ENCODE measurements around the gene DNAH8. TPM values are rescaled to one million over a fixed set of nuclear protein-coding genes. Genes with fewer than 3 reads are reported as not detected.

Gene DNAH8
- total RNA-seq, 1 experiment from 2014 or later, result not detected

GRCh38 chr6:38897507-38897906, 182.4 kb downstream of the DNAH8 start:
- Histone ChIP-seq H3K79me2 (ENCODE audit: low read length) (no peaks in the 10 kb centered on the region), H3K9me3 (ENCODE audit: low read length) (no peaks in the 10 kb centered on the region), H3K9ac (ENCODE audit: low read length) (no peak overlapping the region), H3K4me1 (ENCODE audit: low read length) (no peaks in the 10 kb centered on the region), H3K27me3 (ENCODE audit: low read length) (no peaks in the 10 kb centered on the region), H2AFZ (ENCODE audit: low read length) (no peak overlapping the region), H3K36me3 (ENCODE audit: insufficient read depth, low read length) (no peaks in the 10 kb centered on the region), H3K4me2 (ENCODE audit: low read depth, low read length, poor library complexity, severe bottlenecking) (no peak overlapping the region), H3K9me2 (replicated peaks; ENCODE audit: insufficient read depth, low read length) (no peaks in the 10 kb centered on the region), H3K27ac (ENCODE audit: low read length) (no peak overlapping the region), H3K4me3 (ENCODE audit: low read length) (no peak overlapping the region), H4K20me1 (ENCODE audit: insufficient read depth, low read depth, low read length) (no peaks in the 10 kb centered on the region)
- DNase-seq, result no peak

GRCh38 chr6:38901802-38902522, 186.9 kb downstream of the DNAH8 start:
- Histone ChIP-seq H3K4me1 (ENCODE audit: low read length) (no peaks in the 10 kb centered on the region), H3K9ac (ENCODE audit: low read length) (no peak overlapping the region), H3K4me2 (ENCODE audit: low read depth, low read length, poor library complexity, severe bottlenecking) (no peak overlapping the region), H3K9me3 (ENCODE audit: low read length) (no peaks in the 10 kb centered on the region), H3K4me3 (ENCODE audit: low read length) (no peak overlapping the region), H3K36me3 (ENCODE audit: insufficient read depth, low read length) (no peaks in the 10 kb centered on the region), H3K9me2 (replicated peaks; ENCODE audit: insufficient read depth, low read length) (no peaks in the 10 kb centered on the region), H3K79me2 (ENCODE audit: low read length) (no peaks in the 10 kb centered on the region), H4K20me1 (ENCODE audit: insufficient read depth, low read depth, low read length) (no peaks in the 10 kb centered on the region), H3K27ac (ENCODE audit: low read length) (no peak overlapping the region), H2AFZ (ENCODE audit: low read length) (no peak overlapping the region), H3K27me3 (ENCODE audit: low read length) (no peaks in the 10 kb centered on the region)
- no peak for DNase-seq

DNA sequence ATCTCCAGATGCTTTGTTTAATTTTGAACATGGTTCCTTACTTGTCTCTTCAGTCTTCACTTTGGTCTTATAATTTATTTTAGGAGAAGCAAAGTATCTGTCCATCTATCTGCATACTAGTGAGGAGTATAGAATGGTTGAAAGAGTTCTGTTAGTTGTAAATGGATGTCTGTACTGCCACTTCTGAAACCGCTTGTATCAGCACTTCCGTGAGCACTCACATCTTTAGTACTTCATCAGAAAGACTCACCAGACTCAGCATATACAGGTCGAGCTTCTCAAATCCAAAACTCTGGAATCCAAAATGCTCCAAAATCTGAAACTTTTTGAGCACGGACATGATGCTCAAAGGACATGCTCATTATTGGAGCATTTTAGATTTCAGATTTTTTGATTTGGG, 191.5 kb downstream of the DNAH8 start:
- H3K4me3 ChIP-seq (ENCODE audit: low read length), result no peak overlapping the region
- no peaks in the 10 kb centered on the region for H3K4me1 ChIP-seq (ENCODE audit: low read length)
- H3K9me2 ChIP-seq (replicated peaks; ENCODE audit: insufficient read depth, low read length), result no peaks in the 10 kb centered on the region
- H3K36me3 ChIP-seq (ENCODE audit: insufficient read depth, low read length), result no peaks in the 10 kb centered on the region
- no peak for DNase-seq
- H2AFZ ChIP-seq (ENCODE audit: low read length), result no peak overlapping the region
- H3K9ac ChIP-seq (ENCODE audit: low read length), result no peak overlapping the region
- no peaks in the 10 kb centered on the region for H4K20me1 ChIP-seq (ENCODE audit: insufficient read depth, low read depth, low read length)
- no peak overlapping the region for H3K27ac ChIP-seq (ENCODE audit: low read length)
- no peak overlapping the region for H3K4me2 ChIP-seq (ENCODE audit: low read depth, low read length, poor library complexity, severe bottlenecking)
- no peaks in the 10 kb centered on the region for H3K79me2 ChIP-seq (ENCODE audit: low read length)
- no peaks in the 10 kb centered on the region for H3K9me3 ChIP-seq (ENCODE audit: low read length)
- no peaks in the 10 kb centered on the region for H3K27me3 ChIP-seq (ENCODE audit: low read length)

DNA sequence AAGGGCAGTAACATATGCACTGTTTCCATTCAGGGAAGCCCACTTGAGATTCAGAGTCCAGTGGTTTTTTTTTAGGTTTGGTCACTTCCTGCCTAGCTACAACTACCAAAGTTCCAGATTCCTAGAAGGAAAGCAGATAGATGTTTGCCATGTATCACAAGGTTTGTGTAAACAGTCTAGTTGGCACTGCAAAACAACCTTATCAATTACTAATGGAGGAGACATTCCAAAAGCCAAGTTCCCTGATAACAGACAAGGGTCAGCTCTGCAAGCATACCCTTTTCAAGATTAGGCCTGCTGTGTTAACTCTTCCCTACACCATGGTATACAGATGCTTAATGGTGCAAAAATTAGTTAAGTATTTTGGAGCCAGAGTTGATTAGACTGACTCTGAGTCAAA, 192.2 kb downstream of the DNAH8 start:
- Histone ChIP-seq H2AFZ (ENCODE audit: low read length) (no peak overlapping the region), H3K4me1 (ENCODE audit: low read length) (no peaks in the 10 kb centered on the region), H3K9ac (ENCODE audit: low read length) (no peak overlapping the region), H3K4me2 (ENCODE audit: low read depth, low read length, poor library complexity, severe bottlenecking) (no peak overlapping the region), H3K79me2 (ENCODE audit: low read length) (no peaks in the 10 kb centered on the region), H3K36me3 (ENCODE audit: insufficient read depth, low read length) (no peaks in the 10 kb centered on the region), H3K9me3 (ENCODE audit: low read length) (no peaks in the 10 kb centered on the region), H3K27ac (ENCODE audit: low read length) (no peak overlapping the region), H3K4me3 (ENCODE audit: low read length) (no peak overlapping the region), H3K9me2 (replicated peaks; ENCODE audit: insufficient read depth, low read length) (no peaks in the 10 kb centered on the region), H4K20me1 (ENCODE audit: insufficient read depth, low read depth, low read length) (no peaks in the 10 kb centered on the region), H3K27me3 (ENCODE audit: low read length) (no peaks in the 10 kb centered on the region)
- no peak for DNase-seq

DNA sequence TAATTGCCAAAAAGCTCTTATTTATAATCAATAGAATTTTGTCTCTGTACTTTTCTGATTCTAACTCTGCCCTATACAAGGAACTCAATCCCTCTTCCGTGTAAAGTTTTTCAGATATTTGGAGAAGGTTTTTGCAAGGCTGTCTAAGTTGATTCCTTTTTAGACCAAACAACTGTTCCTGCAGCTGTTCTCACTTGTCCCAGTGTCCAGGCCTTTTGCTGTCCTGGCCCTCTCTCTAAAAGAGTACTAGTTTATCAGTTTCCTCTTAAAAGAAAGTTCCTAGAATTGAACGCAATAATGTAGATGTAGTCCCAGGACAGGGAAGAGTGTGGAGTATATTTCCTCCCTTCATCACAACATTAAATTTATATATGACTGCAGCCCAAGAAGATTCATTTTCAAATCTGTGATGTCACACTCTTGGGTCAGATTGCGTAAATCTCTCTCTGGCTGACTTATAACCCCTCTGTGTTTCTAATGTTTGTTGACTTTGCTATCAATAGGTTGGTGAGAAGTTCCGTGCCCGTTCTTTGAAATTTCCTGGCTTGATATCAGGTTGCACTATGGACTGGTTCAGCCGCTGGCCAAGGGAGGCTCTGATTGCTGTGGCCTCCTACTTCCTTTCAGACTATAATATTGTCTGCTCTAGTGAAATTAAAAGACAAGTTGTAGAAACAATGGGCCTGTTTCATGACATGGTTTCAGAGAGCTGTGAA, 194.1 kb downstream of the DNAH8 start:
- Histone ChIP-seq H3K9ac (ENCODE audit: low read length) (no peak overlapping the region), H3K27ac (ENCODE audit: low read length) (no peak overlapping the region), H3K79me2 (ENCODE audit: low read length) (no peaks in the 10 kb centered on the region), H3K36me3 (ENCODE audit: insufficient read depth, low read length) (no peaks in the 10 kb centered on the region), H3K27me3 (ENCODE audit: low read length) (no peaks in the 10 kb centered on the region), H3K4me1 (ENCODE audit: low read length) (no peaks in the 10 kb centered on the region), H3K9me3 (ENCODE audit: low read length) (no peaks in the 10 kb centered on the region), H3K9me2 (replicated peaks; ENCODE audit: insufficient read depth, low read length) (no peaks in the 10 kb centered on the region), H3K4me3 (ENCODE audit: low read length) (no peak overlapping the region), H2AFZ (ENCODE audit: low read length) (no peak overlapping the region), H4K20me1 (ENCODE audit: insufficient read depth, low read depth, low read length) (no peaks in the 10 kb centered on the region), H3K4me2 (ENCODE audit: low read depth, low read length, poor library complexity, severe bottlenecking) (no peak overlapping the region)
- DNase-seq, result no peak

DNA sequence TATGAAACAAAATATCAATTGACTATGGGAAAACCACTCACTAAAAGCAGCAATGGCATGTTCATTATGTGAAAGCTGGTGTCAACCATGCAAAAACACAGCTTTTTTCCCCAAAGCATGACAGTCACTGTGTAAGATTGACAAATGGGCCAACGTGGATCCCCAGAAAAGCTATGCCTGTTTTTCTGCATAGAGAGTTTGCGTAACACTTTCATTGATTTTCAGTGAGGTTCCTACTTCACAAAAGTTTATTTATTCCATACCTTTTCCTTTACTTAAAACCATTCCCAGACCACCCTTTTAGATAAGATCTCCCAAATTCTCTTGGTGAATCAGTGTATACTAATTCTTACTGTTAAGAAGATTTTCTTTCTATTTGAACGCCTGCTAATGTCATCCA, 195.1 kb downstream of the DNAH8 start:
- no peaks in the 10 kb centered on the region for H3K9me2 ChIP-seq (replicated peaks; ENCODE audit: insufficient read depth, low read length)
- no peak overlapping the region for H3K4me2 ChIP-seq (ENCODE audit: low read depth, low read length, poor library complexity, severe bottlenecking)
- no peaks in the 10 kb centered on the region for H3K4me1 ChIP-seq (ENCODE audit: low read length)
- no peaks in the 10 kb centered on the region for H3K27me3 ChIP-seq (ENCODE audit: low read length)
- no peaks in the 10 kb centered on the region for H4K20me1 ChIP-seq (ENCODE audit: insufficient read depth, low read depth, low read length)
- H3K9me3 ChIP-seq (ENCODE audit: low read length), result no peaks in the 10 kb centered on the region
- DNase-seq, result no peak
- no peaks in the 10 kb centered on the region for H3K79me2 ChIP-seq (ENCODE audit: low read length)
- H2AFZ ChIP-seq (ENCODE audit: low read length), result no peak overlapping the region
- H3K27ac ChIP-seq (ENCODE audit: low read length), result no peak overlapping the region
- no peaks in the 10 kb centered on the region for H3K36me3 ChIP-seq (ENCODE audit: insufficient read depth, low read length)
- H3K9ac ChIP-seq (ENCODE audit: low read length), result no peak overlapping the region
- no peak overlapping the region for H3K4me3 ChIP-seq (ENCODE audit: low read length)

- no peak for DNase-seq
Measured at GRCh38 chr6:38912378-38912777, 197.3 kb downstream of the DNAH8 start.

DNA sequence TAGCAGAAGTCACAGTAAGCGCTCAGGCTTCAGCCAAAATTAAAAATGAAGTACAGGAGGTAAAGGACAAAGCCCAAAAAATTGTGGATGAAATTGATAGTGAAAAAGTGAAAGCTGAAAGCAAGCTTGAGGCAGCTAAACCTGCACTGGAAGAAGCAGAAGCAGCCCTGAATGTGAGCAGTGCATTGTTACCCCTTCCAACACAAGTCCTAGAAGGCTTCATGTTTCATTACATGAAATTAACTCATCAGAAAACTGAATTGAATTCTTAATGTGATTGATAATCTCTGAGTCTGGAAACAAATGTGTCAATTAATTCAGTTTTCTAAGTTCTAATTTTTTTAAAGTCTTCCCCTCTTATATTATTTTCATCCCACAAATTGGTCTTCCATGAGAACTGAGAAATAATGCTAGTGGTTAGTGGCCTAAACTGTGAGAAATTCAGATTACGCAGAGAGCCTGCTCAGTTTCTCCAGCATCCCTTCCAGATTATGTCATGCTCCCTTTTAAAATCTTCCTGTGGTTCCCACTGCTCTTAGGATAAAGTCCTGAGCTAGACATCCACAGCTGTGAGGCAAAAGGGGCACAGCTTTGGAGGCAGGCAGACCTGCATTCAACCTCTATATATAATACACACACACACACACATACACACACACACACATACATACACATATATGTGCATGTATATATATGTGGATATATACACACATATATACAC, 200.3 kb downstream of the DNAH8 start:
- Histone ChIP-seq H4K20me1 (ENCODE audit: insufficient read depth, low read depth, low read length) (no peaks in the 10 kb centered on the region), H3K79me2 (ENCODE audit: low read length) (no peaks in the 10 kb centered on the region), H2AFZ (ENCODE audit: low read length) (no peak overlapping the region), H3K4me3 (ENCODE audit: low read length) (no peak overlapping the region), H3K27me3 (ENCODE audit: low read length) (no peaks in the 10 kb centered on the region), H3K36me3 (ENCODE audit: insufficient read depth, low read length) (no peaks in the 10 kb centered on the region), H3K4me1 (ENCODE audit: low read length) (no peaks in the 10 kb centered on the region), H3K27ac (ENCODE audit: low read length) (no peak overlapping the region), H3K9ac (ENCODE audit: low read length) (no peak overlapping the region), H3K9me2 (replicated peaks; ENCODE audit: insufficient read depth, low read length) (no peaks in the 10 kb centered on the region), H3K4me2 (ENCODE audit: low read depth, low read length, poor library complexity, severe bottlenecking) (no peak overlapping the region), H3K9me3 (ENCODE audit: low read length) (no peaks in the 10 kb centered on the region)
- DNase-seq, result no peak

More at GRCh38 chr6:38912378-38912777, 197.3 kb downstream of the DNAH8 start:
- H3K4me3 ChIP-seq (ENCODE audit: low read length), result no peak overlapping the region
- H3K27ac ChIP-seq (ENCODE audit: low read length), result no peak overlapping the region
- H2AFZ ChIP-seq (ENCODE audit: low read length), result no peak overlapping the region
- no peaks in the 10 kb centered on the region for H3K4me1 ChIP-seq (ENCODE audit: low read length)
- no peaks in the 10 kb centered on the region for H3K79me2 ChIP-seq (ENCODE audit: low read length)
- H3K4me2 ChIP-seq (ENCODE audit: low read depth, low read length, poor library complexity, severe bottlenecking), result no peak overlapping the region
- no peaks in the 10 kb centered on the region for H4K20me1 ChIP-seq (ENCODE audit: insufficient read depth, low read depth, low read length)
- H3K9me2 ChIP-seq (replicated peaks; ENCODE audit: insufficient read depth, low read length), result no peaks in the 10 kb centered on the region
- H3K9ac ChIP-seq (ENCODE audit: low read length), result no peak overlapping the region
- no peaks in the 10 kb centered on the region for H3K36me3 ChIP-seq (ENCODE audit: insufficient read depth, low read length)
- no peaks in the 10 kb centered on the region for H3K9me3 ChIP-seq (ENCODE audit: low read length)
- H3K27me3 ChIP-seq (ENCODE audit: low read length), result no peaks in the 10 kb centered on the region

Data from Karpas-422 (cell line).